Medulla oblongata (tissue), 1 donor: ENCODE results near the gene CENPF.
"Not testable (repeated sequence)": the region's sequence is repeated elsewhere in the genome, so short reads cannot be mapped to it uniquely, and the experiment has no call there.

Source experiments
- DNase-seq: peaks from one replicate; pipeline ENCODE4 v3.0.0-alpha.2; 2015; ENCODE audit errors: extremely low spot score

The CENPF gene

GRCh38 chr1:214658785-214659184, 55.8 kb downstream of the CENPF start:
- DNase-seq, result peak; percentile 32

GRCh38 chr1:214660190-214660589, 57.2 kb downstream of the CENPF start:
- DNase-seq, result no peak

- peak; percentile 89 for DNase-seq
Measured at GRCh38 chr1:214660900-214661299, 57.9 kb downstream of the CENPF start.

GRCh38 chr1:214662223-214662785, 59.3 kb downstream of the CENPF start:
- DNase-seq, result no peak

- DNase-seq, result no peak
Measured at GRCh38 chr1:214664651-214665433, 61.8 kb downstream of the CENPF start.

- no peak for DNase-seq
Measured at GRCh38 chr1:214665606-214666110, 62.7 kb downstream of the CENPF start.

GRCh38 chr1:214666674-214667073, 63.7 kb downstream of the CENPF start:
- no peak for DNase-seq

GRCh38 chr1:214670098-214670497, 67.1 kb downstream of the CENPF start:
- no peak for DNase-seq

- DNase-seq, result not testable (repeated sequence)
Measured at GRCh38 chr1:214673029-214673428, 70.0 kb downstream of the CENPF start.

- DNase-seq, result no peak
Measured at GRCh38 chr1:214673576-214673975, 70.6 kb downstream of the CENPF start.

GRCh38 chr1:214675524-214675923, 72.5 kb downstream of the CENPF start:
- DNase-seq, result not testable (repeated sequence)

- no peak for DNase-seq
Measured at GRCh38 chr1:214676747-214677146, 73.8 kb downstream of the CENPF start.

- DNase-seq, result no peak
Measured at GRCh38 chr1:214677945-214678344, 75.0 kb downstream of the CENPF start.

GRCh38 chr1:214678386-214678785, 75.4 kb downstream of the CENPF start:
- no peak for DNase-seq

- DNase-seq, result no peak
Measured at GRCh38 chr1:214683621-214684020, 80.6 kb downstream of the CENPF start.

GRCh38 chr1:214685906-214686305, 82.9 kb downstream of the CENPF start:
- DNase-seq, result no peak

GRCh38 chr1:214686497-214686896, 83.5 kb downstream of the CENPF start:
- no peak for DNase-seq

GRCh38 chr1:214688891-214689290, 85.9 kb downstream of the CENPF start:
- DNase-seq, result no peak

- DNase-seq, result no peak
Measured at GRCh38 chr1:214694769-214695168, 91.8 kb downstream of the CENPF start.

GRCh38 chr1:214698559-214698958, 95.6 kb downstream of the CENPF start:
- no peak for DNase-seq

GRCh38 chr1:214700437-214700836, 97.4 kb downstream of the CENPF start:
- DNase-seq, result no peak

GRCh38 chr1:214702556-214702955, 99.6 kb downstream of the CENPF start:
- no peak for DNase-seq
